Measurements from ENCODE around the gene BCL2.

The BCL2 gene

DNA sequence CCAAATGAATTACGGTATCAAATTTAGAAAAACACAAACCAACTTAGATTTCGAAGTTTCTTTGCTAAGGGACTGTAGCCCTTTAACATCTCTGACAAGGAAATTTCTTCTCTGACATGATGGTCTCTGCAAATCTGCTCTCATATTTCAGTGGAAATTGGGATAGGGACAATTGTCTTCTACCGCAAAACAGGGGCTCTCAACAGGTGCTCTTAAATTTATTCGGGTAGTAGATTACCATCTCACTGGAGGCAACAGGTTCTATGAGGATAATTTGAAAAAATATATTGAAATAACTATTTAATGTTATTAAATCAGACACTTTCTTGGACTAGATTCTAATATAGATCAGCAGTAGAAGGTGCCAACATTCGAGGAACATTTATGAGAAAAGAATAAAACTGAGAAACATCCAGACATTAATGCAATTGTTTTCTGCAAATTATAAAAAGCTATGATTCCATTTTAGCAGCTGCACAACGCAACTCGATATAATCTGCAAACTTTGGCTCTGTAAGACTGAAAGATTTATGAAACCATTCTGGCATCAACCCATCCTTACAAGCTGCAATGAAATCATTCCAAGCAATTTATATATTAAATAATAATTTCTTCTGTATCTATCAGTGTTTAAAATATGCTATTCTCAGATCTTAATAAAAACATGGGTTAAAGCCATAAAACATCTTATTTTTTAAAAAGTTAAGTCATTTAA is 10.0 kb upstream of the BCL2 start:
- DNase-seq (ENCODE audit: extremely low read depth in 1 of 2, low read depth in 1 of 2) = no peak

DNA sequence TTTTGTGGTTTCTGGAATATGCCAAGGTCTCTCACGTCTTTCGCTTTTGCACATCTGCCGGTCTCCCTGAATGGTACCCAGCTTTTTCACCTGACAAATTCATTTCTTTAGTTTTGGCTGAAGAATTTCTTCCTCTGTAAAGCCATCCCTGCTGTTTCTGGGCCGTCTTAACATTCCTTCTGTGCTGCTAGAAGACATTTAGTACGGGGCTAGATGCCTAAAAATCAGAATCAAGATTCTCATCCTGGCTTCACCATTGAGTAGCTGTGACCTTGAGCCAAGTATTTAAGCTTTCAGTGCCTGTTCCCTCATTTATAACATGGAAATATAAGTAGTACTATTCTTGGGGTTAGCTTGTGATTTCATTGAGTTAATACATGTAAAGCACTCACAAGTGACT is 6.4 kb upstream of the BCL2 start:
- no peak for DNase-seq (ENCODE audit: extremely low read depth in 1 of 2, low read depth in 1 of 2)

DNA sequence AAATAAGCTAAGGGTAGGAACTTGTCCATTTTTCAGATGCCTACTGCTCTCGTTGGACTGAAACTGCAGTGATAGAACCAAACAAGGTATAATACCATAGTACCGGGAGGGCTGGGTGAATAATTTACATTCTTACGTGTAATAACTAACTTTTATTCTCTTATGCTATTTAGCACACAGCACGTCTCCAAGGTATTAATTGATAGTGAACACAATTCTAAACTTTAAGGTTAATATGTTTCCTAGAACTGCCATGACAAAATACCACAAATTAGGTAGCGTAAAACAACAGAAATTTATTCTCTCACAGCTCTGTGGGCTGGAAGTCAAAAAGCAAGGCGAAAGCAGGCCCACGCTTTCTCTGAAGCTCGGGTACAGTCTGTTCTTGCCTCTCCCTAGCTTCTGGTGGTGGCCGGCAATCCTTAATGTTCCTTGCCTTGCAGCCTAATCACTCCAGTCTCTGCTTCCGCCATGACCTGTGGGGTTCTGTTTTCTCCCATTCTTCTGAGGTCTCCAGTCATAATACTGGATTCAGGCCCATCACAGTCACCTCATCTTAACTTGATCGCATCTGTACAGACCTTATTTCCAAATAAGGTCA is 5.6 kb upstream of the BCL2 start:
- DNase-seq (ENCODE audit: extremely low read depth in 1 of 2, low read depth in 1 of 2) = no peak

DNA sequence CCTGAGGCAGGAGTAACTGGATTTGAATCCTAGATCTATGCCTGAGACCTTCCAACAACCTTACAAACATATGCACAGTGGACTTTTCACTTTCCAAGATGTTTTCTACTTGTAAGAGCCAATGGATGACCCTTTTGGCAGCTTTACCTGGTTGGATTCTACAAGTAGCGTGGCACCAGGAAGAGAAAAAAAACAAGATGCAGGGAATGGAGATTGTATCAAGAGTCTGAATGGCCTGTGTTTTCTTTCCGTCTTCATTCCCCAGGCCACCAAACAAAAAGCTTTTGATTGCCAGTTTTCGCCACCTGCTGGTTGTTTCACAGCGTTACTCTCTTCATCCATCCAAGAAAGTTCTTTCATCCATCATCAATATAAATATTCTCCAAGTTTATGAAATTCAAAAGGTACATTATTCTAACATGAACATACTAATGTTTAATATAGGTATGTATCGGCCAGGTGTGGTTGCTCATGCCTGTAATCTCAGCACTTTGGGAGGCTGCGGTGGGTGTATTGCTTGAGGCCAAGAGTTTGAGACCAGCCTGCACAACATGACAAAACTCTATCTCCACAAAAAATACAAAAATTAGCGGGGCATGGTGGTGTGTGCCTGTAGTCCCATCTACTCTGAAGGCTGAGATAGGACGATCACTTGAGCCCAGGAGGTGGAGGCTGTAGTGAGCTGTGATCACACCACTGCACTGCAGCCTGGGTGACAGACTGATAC is 3.5 kb upstream of the BCL2 start:
- DNase-seq (ENCODE audit: extremely low read depth in 1 of 2, low read depth in 1 of 2) = peak in 1 of 2 donors; percentile 32

DNA sequence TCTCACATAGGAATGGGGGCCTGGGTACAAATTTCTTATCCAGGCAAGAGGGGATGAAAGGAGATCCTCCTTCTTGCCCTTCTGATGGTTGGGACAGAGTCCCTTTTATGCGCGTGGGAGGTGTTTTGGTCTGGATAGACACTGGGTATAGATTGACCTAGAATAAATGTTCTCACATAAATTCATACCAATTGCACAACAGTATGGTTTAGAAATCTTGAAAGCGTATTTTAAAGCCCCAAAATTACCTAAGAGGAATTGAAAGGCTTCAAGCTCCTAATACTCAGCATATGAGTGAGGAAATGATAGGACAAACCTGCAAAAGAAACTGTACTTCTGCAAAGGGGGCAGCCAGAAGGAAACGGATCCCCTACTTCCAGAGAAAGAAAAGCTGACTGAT is 2.6 kb upstream of the BCL2 start:
- no peak for DNase-seq (ENCODE audit: extremely low read depth in 1 of 2, low read depth in 1 of 2)

DNA sequence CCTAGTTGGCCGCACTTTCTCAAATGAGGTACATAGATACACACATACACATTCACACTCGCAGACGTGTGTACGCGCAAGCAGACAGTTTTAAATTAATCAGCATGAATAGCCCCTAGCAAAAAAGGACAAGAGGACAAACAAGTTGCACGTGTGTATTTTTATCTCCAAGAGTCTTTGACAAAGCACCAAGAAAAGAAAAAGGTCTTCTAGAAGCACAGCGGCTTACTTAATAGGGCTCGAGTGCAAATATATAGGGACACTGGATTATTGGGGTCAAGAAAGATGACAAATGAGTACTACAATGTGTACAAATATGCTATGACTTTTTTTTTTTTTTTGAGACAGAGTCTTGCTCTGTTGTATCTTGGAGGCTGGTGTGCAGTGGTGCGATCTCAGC is 1.7 kb upstream of the BCL2 start:
- DNase-seq (ENCODE audit: extremely low read depth in 1 of 2, low read depth in 1 of 2) = no peak

DNA sequence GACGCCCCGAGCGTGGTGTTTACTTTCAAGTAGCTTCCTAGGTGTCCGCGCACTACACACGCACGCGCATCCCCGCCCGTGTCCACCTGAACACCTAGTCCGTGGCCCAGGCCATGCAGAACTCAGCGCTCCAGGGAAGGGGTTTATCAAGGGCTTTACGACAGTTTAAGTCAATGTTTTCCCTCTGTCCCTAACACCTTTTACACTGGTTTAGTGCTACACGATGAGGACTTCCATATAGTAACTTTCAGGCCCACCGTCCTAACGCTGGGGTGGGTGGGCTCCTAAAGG is 1.4 kb upstream of the BCL2 start:
- DNase-seq (ENCODE audit: extremely low read depth in 1 of 2, low read depth in 1 of 2) = no peak

DNA sequence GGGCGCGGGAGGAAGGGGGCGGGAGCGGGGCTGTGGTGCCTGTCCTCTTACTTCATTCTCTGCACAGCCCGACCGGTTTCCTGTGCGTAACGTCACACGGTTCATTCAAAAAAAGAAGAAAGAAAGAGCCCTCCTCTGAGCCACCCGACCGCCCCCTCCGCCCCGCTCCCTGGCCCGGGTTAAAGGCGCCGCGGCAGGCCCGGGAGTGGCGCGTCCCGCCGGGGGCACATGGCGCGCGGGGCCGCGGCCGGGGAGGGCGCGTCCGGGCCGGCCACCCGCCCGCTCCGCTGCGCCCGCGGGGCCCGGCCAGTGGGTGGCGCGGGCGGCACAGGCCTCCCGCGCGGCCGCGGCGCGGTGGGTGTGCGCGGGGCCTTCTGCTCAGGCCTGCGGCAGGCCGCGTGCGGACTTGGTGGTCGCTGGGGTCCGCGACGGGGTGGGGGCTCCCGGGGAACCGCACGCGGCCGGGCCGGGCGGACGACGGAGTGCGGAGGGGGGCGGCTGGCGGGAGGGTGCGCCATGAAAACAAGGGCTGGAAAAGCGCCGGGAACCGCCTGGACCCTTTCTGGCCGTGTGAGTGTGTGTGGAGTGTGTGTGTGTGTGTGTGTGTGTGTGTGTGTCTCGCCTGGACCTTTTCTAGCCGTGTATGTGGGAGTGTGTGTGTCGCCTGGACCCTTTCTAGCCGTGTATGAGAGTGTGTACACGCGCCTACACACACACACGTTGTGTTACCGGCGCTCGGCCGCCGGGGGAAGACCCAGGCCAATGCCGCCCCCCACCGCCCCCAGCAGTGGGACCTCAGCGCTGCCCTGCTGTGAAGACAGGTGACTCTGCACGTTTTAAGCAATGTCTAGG is 780 bp upstream of the BCL2 start:
- peak; percentile 68 to 79 for DNase-seq (ENCODE audit: extremely low read depth in 1 of 2, low read depth in 1 of 2)

DNA sequence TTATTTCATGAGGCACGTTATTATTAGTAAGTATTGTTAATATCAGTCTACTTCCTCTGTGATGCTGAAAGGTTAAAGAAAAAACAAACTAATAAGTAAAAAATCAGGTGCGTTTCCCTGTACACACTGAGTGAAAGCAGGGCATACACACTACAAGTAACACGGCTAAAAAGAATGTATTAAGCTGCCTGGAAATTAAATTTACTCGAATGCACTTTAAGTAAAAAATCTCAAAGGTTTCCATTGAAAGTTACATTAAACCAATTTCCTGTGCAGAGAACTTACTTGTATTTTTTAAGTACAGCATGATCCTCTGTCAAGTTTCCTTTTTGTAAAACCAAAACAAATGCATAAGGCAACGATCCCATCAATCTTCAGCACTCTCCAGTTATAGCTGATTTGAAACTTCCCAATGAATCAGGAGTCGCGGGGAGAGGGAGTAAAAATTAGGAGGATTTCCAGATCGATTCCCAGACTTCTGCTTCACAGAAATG is 633 bp downstream of the BCL2 start:
- no peak for DNase-seq (ENCODE audit: extremely low read depth in 1 of 2, low read depth in 1 of 2)

DNA sequence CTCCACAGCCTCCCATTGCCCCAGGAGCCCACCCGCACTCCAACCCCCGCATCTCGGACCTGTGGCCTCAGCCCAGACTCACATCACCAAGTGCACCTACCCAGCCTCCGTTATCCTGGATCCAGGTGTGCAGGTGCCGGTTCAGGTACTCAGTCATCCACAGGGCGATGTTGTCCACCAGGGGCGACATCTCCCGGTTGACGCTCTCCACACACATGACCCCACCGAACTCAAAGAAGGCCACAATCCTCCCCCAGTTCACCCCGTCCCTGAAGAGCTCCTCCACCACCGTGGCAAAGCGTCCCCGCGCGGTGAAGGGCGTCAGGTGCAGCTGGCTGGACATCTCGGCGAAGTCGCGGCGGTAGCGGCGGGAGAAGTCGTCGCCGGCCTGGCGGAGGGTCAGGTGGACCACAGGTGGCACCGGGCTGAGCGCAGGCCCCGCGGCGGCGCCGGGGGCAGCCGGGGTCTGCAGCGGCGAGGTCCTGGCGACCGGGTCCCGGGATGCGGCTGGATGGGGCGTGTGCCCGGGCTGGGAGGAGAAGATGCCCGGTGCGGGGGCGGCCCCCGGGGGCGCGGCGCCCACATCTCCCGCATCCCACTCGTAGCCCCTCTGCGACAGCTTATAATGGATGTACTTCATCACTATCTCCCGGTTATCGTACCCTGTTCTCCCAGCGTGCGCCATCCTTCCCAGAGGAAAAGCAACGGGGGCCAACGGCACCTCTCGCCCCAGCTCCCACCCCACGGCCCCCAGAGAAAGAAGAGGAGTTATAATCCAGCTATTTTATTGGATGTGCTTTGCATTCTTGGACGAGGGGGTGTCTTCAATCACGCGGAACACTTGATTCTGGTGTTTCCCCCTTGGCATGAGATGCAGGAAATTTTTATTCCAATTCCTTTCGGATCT is 1.3 kb downstream of the BCL2 start:
- DNase-seq (ENCODE audit: extremely low read depth in 1 of 2, low read depth in 1 of 2) = peak; percentile 64 to 66

DNA sequence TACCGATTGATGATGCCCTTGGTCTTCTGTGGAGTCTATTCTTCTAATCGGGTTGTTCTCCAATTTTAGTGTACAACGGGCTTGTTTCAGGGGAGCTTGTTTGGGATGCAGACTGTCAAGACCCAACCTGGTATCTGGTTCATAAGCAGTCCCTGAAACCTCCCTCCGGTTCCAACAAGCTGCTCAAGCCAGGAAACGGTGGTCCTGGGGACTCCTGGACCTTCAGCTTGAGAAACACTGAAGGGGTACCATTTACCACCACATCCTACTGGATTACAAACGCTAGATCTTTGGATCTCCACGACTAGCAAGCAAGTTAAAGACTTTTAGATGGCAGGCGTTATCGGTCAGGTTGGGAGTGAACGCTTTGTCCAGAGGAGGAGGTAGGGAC is 2.0 kb downstream of the BCL2 start:
- no peak for DNase-seq (ENCODE audit: extremely low read depth in 1 of 2, low read depth in 1 of 2)

DNA sequence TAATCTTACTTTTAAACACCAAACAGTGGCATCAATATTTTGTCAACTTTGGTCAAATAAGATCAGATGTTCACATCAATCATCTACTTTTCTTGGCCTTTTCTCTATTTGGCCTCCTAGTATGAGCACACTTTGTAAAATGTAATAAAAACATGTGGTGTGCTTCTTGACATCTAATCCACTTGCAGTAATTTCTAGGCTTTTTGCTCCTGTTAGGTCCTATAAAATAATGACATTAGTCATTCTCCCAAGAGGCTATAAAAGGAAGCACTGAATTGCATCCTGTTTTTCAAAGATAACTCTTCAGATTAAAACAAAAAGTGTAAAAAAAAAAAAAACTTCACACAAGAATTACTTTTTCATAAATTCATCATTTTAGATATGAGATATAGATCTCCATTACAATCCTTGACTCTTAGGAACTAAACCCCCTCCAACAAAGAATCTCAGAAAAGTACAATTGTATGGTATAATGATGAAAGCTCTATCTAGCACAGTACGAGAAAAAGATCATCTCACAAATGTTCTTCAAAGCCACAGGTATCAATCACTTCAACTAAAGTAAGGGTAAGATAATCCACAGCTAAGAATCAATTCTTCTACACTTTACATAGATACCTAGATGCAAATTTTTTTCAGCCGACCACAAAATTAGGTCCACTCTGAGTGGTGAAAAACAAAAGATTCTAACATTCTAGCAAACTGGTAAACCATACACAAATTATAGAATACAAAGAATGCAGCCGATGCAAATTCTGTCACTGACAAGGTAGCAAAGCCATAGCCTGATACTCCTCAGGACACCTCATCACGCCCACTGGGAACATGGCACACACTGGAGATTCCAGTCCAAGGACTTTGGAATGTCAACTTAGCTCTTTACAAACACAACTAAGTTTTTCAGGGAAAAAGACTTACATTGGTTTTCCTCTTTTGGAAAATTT is 2.7 kb downstream of the BCL2 start:
- no peak for DNase-seq (ENCODE audit: extremely low read depth in 1 of 2, low read depth in 1 of 2)

DNA sequence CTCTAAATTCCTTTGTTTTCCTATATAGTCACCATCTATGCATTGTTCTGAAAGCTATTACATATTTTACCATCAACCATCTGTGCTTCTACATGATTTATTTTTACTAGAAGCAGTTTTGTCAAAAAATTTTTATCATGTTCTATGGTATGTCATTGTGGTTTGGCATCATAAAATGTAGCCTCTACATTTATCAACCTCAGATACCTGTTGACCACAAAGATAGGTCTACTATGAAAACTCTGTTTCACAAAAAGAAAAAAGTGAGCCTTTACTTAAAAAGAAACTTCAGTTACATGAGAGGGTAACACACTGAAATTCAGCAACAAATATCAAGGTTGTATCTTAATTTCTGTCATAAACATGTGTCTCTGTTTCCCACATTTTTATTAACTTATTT is 3.7 kb downstream of the BCL2 start:
- no peak for DNase-seq (ENCODE audit: extremely low read depth in 1 of 2, low read depth in 1 of 2)

DNA sequence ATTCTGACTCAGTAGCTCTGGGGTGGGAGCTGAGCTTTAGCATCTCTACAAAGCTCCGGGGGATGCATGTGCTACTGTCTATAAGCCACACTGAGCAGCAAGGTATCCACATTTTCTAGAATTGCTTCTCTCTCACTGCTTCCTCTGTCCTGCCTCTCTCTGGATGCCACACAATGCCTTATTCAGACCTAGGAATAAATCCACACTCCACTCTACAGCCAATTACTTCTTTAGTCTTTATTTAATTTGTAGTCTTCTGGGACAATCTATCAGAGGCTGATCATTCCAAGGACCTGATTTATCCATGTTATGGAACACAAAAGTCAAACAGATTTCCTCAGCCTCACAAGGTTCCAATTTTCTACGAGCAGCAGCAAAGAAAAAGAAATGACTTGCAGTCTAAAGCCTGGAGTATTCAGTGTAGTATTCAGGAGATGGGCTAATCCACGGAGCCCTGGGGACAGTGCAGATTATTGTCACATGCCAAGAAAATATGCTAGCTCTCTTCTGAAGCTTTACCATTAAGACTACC is 4.4 kb downstream of the BCL2 start:
- no peak for DNase-seq (ENCODE audit: extremely low read depth in 1 of 2, low read depth in 1 of 2)

DNA sequence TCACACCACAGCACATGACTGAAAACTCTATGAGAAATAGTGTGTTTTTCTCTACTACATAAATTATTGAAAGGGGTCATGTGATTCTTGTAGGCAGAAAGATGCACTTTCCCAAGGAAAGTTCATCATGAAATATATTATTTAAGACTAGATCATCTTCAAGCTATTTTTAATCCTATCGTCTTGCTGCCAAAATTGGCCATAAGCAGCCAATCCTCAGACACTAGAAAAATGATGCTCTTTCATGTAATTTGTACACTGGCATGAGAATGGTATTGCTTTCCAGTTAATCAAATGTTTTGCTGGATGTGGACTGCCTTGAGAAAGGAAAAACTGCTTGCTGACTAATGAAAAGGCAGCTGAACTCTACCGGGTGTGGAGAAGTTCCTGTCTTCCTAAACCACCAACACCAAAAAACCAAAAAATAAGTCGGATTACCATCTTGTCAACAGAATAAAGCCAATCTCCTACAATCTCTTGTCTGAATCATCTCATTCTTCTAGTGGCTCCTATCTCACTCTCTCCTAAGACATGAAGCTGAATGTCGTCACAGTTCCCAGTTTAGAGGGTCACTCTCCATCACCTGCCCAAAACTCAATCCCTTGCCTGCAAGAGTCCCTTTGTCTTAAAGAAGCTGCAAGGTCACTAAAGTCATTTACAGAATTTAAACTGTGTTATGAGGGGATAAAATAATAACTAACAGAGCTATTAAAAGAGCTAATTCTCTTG is 5.3 kb downstream of the BCL2 start:
- DNase-seq (ENCODE audit: extremely low read depth in 1 of 2, low read depth in 1 of 2) = no peak

DNA sequence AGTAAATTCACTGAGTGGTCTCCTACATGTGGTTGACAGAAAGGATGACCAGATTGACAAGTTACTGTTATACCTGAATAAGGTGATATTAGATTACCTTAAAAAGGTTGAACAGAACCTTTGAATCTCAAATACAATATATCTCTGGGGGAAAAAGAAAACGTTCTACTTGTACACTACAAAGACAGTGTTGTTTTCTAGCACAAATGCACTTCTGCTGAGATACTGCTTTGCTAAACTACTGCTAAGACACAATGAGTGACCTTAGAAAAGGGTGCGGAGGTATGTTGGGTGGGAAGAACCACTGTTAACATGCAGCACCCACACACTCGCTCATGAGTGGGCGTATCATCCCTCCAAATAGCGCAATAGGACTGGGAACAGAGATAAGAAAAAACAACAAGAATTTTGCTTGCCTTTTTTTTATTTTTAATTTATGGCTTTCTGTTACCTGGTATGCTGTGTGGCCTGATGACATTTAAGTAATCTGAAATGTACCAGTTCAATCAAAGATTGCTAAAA is 6.1 kb downstream of the BCL2 start:
- no peak for DNase-seq (ENCODE audit: extremely low read depth in 1 of 2, low read depth in 1 of 2)

DNA sequence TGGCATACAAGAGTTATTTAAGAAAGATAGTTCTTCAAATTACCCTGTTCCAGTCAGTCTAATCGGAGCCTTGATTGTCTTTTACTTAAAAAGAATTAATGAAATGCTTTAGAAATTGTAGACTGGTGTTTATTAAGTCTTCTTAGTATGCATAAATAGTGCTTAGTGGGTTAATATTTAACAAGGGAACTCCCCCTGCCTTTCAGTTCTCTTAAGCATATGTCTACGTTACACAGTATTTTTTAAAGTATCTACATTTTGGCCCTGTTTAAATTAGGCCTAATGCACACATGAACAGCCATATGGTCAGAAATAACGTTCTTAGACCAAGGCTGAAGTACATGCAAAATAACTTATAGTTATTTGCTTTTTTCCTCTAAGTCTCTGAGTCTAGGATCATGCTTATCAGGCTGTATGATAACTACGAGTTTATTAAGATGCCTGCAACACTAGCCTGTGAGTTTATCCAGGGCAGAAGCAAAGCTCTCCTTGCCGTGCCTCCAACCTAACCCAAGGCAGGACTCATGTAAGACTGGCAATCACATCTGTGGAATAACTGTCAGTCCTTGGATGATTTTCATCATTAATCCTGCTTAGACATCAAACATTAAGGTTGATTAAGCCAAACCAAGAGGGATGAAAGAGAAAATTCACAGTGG is 6.7 kb downstream of the BCL2 start:
- DNase-seq (ENCODE audit: extremely low read depth in 1 of 2, low read depth in 1 of 2) = no peak

DNA sequence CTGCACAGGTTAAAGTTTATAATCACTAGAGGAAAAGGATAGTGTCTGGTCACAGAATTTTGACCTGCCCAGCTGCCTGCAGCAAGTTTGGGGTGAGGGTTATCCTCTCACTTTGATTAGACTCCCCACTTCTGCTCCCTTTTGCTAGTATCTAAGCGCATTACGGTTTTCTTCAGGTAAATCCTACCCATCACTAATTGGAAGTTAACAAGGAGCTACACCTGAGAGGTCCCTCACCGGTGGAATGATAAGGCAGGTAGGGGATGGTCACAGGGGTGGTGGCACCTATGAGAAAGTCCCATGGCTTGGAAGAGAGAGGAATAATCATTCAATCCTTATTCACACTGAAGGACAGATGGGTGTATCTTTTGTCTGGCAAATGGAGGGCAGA is 7.6 kb downstream of the BCL2 start:
- no peak for DNase-seq (ENCODE audit: extremely low read depth in 1 of 2, low read depth in 1 of 2)

Measured in activated CD8-positive, alpha-beta memory T cell treated with anti-CD3 and anti-CD28 coated beads for 1 hour (primary cell).